CD4-positive, alpha-beta memory T cell (primary cell): ENCODE data around the gene F2RL1. TPM values are rescaled to one million over a fixed set of nuclear protein-coding genes. Genes with fewer than 3 reads are reported as not detected.
"Not testable (repeated sequence)": the region's sequence is repeated elsewhere in the genome, so short reads cannot be mapped to it uniquely, and the experiment has no call there.

Experiments used
- CTCF ChIA-PET: fragments of 350-600 bp; sonication (Branson Sonifier 250); formaldehyde crosslinking; loops from one replicate; lab custom pipeline; 2021; ENCODE audit warnings: inconsistent platforms; ENCODE audit not compliant: partially characterized antibody; lab: Charles Lee
- POLR2A ChIA-PET: fragments of 350-600 bp; sonication (Branson Sonifier 250); formaldehyde crosslinking; loops from one replicate; lab custom pipeline; 2021; ENCODE audit not compliant: partially characterized antibody; lab: Charles Lee
- DNase-seq, 5 donors: peaks; one replicate each; pipeline versions ENCODE4 v3.0.0 to v3.0.0-alpha.2; 2020 to 2022; ENCODE audit warnings: mixed read lengths in 1 of 5
- H3K27ac ChIP-seq: one replicate; pipeline ENCODE4 v1.7.0; 2013; ENCODE audit warnings: low read depth, low read length
- H3K27me3 ChIP-seq: 2 replicates; pipeline ENCODE4 v1.7.0; 2013; ENCODE audit warnings: mild to moderate bottlenecking, low read length, moderate library complexity; ENCODE audit not compliant: insufficient read depth
- H3K36me3 ChIP-seq: 2 replicates; pipeline ENCODE4 v1.7.0; 2013; ENCODE audit warnings: mild to moderate bottlenecking, low read length, moderate library complexity; ENCODE audit not compliant: insufficient read depth
- H3K4me1 ChIP-seq: 2 replicates; pipeline ENCODE4 v1.7.0; 2013; ENCODE audit warnings: mild to moderate bottlenecking, low read length, moderate library complexity; ENCODE audit not compliant: insufficient read depth
- H3K4me3 ChIP-seq, 2 donors: one replicate each; pipeline ENCODE4 v1.7.0; 2013; ENCODE audit warnings: low read length in 2 of 2, mild to moderate bottlenecking in 1 of 2
- H3K9me3 ChIP-seq, 2 donors: one replicate each; pipeline ENCODE4 v1.7.0; 2013; ENCODE audit warnings: low read length in 2 of 2, control low read depth in 1 of 2; ENCODE audit not compliant: control insufficient read depth in 1 of 2
- H3K27ac Mint-ChIP-seq, 7 donors: one replicate each; pipeline ENCODE4 v1.8.0; 2020 to 2021; ENCODE audit warnings: mixed read lengths in 7 of 7, mild to moderate bottlenecking in 6 of 7, inconsistent platforms in 3 of 7, moderate library complexity in 3 of 7
- H3K27me3 Mint-ChIP-seq, 2 donors: one replicate each; pipeline ENCODE4 v1.8.0; 2020 to 2021; ENCODE audit warnings: mixed read lengths in 2 of 2
- H3K36me3 Mint-ChIP-seq, 2 donors: one replicate each; pipeline ENCODE4 v1.8.0; 2020 to 2021; ENCODE audit warnings: mixed read lengths in 2 of 2, inconsistent platforms in 1 of 2, mild to moderate bottlenecking in 1 of 2
- H3K4me1 Mint-ChIP-seq, 4 donors: one replicate each; pipeline ENCODE4 v1.8.0; 2020 to 2021; ENCODE audit warnings: mixed read lengths in 4 of 4, mild to moderate bottlenecking in 1 of 4
- H3K4me3 Mint-ChIP-seq, 8 donors: one replicate each; pipeline ENCODE4 v1.8.0; 2020 to 2021; ENCODE audit warnings: mixed read lengths in 8 of 8, mild to moderate bottlenecking in 7 of 8, moderate library complexity in 6 of 8, inconsistent platforms in 3 of 8
- H3K9me3 Mint-ChIP-seq, 8 donors: one replicate each; pipeline ENCODE4 v1.8.0; 2020 to 2021; ENCODE audit warnings: mixed read lengths in 8 of 8, mild to moderate bottlenecking in 5 of 8, inconsistent platforms in 3 of 8, moderate library complexity in 1 of 8
- intact Hi-C: fragments of 100-400 bp; cut with micrococcal nuclease; formaldehyde crosslinking; loops from one replicate; pipeline ENCODE4 v1.15.1; 2023
- polyA plus RNA-seq, 2 donors: library from polyadenylated mRNA; unstranded; fragments of 300-500 nt; fragmentation: Illumina TruSeq; gene quantifications; one replicate each; pipeline ENCODE4 v1.2.3, GENCODE V29; 2021
- total RNA-seq, 2 experiments: library from RNA; stranded (reverse); gene quantifications; one replicate each; pipeline ENCODE4 v1.2.3, GENCODE V29; 2021

The F2RL1 gene
- total and polyA plus RNA-seq, 4 experiments from 2014 or later = 5.1 to 9.2 (median 6.7) TPM

DNA sequence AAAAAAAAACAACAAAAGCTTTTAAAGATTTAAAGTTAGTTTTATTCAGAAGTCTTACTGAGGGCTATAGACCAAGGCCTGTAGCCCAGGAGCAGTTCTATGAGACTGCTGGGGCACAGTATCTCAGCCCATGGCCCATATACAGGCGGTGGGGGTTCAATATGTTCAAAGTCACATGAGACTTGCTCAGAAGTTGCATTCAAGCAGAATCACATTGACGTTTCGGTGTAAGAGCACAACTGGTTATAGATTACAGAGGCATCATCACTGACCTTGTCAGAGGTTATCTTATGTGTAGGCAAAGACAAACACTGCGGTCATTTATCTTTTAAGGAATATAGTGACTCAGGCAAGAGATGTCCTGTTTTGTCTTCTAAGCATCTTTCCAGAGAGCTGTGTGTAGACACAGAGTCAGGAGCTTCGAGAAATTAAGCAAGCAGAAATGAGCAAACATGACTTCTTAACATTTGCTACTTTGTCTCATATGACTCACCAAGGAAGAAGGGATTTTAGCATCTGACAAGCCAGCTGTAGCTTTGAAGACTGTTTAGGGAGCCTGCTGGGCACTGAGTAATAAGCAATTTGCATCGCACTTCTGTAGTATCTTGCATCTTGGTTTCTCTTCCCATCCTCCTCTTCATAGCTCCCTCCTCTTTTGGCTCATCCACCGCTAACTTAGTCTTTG is 12.9 kb upstream of the F2RL1 start:
- ChIA-PET POLR2A (interaction anchor here (1.2 kb wide), 1 partner anchor 1322 kb away, joined by 4 read pairs; no protein-coding TSS in a partner anchor), CTCF (interaction anchor here (2.0 kb wide), 1 partner anchor 11 kb away, joined by 5 read pairs; no protein-coding TSS in a partner anchor)
- Mint-ChIP-seq H3K36me3 (no peaks in the 10 kb centered on the region), H3K4me1 (no peaks in the 10 kb centered on the region), H3K27ac (no peak overlapping the region), H3K9me3 (no peaks in the 10 kb centered on the region), H3K4me3 (no peak overlapping the region), H3K27me3 (peaks cover 0 to 4% of the 10 kb centered on the region in 2 donors)
- Histone ChIP-seq H3K9me3 (no peaks in the 10 kb centered on the region), H3K4me3 (no peak overlapping the region), H3K36me3 (no peaks in the 10 kb centered on the region), H3K27me3 (no peaks in the 10 kb centered on the region), H3K4me1 (no peaks in the 10 kb centered on the region), H3K27ac (no peak overlapping the region)
- DNase-seq = no peak
- intact Hi-C loops = no loop called here

DNA sequence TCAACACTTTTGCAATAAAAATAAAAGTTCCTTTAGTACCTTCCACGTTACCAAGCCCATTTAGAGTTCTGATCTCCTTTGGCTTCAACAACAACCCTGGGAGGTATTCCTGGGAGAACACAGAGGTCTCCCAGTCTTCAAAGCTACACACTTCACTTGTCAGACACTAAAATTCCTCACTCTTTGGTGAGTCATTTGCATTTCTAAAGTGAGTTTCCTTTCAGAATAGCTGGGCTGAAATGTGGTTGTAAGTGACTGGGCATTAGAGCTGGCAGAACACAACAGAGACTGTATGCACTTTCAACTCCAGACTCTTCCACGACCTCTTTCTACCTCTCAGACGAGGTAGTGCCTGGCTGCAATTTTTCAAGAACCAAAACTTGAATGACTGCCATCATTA is 11.5 kb upstream of the F2RL1 start:
- no peaks in the 10 kb centered on the region for H3K9me3 ChIP-seq
- no peaks in the 10 kb centered on the region for H3K27me3 ChIP-seq
- no peak for DNase-seq
- Mint-ChIP-seq H3K4me3 (no peak overlapping the region), H3K27ac (no peak overlapping the region), H3K4me1 (no peaks in the 10 kb centered on the region), H3K9me3 (no peaks in the 10 kb centered on the region), H3K27me3 (no peaks in the 10 kb centered on the region), H3K36me3 (no peaks in the 10 kb centered on the region)
- intact Hi-C loops = no loop called here
- CTCF ChIA-PET = interaction anchor here (0.8 to 2.0 kb wide), 2 partner anchors 10 to 192 kb away, joined by 3 to 5 read pairs; no protein-coding TSS in a partner anchor
- H3K4me1 ChIP-seq = no peaks in the 10 kb centered on the region
- H3K4me3 ChIP-seq = no peak overlapping the region
- POLR2A ChIA-PET = interaction anchor here (0.9 kb wide), 1 partner anchor 49 kb away, joined by 3 read pairs; no protein-coding TSS in a partner anchor
- no peak overlapping the region for H3K27ac ChIP-seq
- no peaks in the 10 kb centered on the region for H3K36me3 ChIP-seq

DNA sequence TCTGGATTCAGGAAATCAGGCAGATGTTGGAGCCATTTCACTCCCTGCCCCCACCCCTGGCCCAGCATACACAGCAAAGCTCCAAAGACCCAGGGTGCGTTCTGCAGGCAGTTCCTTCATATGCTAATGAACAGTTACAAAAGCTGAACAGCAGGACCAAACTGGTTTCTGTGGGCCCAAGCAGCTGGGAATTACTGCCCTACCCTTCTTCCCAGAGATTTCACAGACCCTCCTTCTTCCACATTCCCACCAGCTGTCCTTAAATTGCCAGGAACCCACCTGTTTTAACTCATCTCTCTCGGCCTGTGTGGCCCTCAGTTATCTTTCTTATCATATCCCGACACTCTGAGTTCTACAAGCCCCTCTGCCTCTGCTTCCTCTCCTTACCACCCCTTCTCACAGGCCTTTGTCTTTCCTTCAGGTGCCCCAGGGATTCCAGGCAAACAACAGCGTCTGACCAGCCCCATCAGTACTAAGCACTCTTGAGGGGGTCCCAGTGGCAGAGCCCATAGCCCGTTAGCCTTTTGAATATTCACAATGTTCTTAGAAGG is 10.6 kb upstream of the F2RL1 start:
- POLR2A ChIA-PET = no interaction called here
- H3K27me3 ChIP-seq = no peaks in the 10 kb centered on the region
- CTCF ChIA-PET = no interaction called here

DNA sequence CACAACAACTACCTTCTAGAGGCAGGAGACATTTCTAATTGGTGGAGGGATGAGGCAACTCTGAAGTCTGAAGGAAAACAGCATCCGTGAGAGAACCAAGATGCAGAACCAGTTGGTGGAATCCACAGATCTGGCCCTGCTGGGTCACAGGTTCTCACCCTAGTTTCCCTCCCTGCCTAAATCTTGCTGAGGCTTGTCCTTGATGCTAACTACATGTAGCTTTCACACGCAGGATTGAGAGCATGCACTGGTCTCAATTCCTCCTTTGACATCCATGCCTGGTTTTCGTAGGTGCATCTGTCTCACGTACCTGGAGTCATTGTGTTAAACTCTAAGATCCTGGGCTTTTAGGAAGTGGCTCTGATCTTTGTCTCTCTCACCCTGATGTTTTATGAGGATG is 9.7 kb upstream of the F2RL1 start:
- intact Hi-C loops = no loop called here
- ChIA-PET CTCF (no interaction called here), POLR2A (no interaction called here)
- no peaks in the 10 kb centered on the region for H3K27me3 ChIP-seq
- Mint-ChIP-seq H3K27me3 (no peaks in the 10 kb centered on the region), H3K4me3 (no peak overlapping the region), H3K4me1 (peaks cover 0 to under 1% (median 0%) of the 10 kb centered on the region in 4 donors), H3K36me3 (no peaks in the 10 kb centered on the region), H3K9me3 (no peaks in the 10 kb centered on the region), H3K27ac (no peak overlapping the region)
- H3K9me3 ChIP-seq = no peaks in the 10 kb centered on the region
- no peak overlapping the region for H3K27ac ChIP-seq
- no peaks in the 10 kb centered on the region for H3K36me3 ChIP-seq
- DNase-seq = no peak
- no peak overlapping the region for H3K4me3 ChIP-seq
- no peaks in the 10 kb centered on the region for H3K4me1 ChIP-seq

More for the DNA sequence above, 10.6 kb upstream of the F2RL1 start:
- no peak for DNase-seq
- no peak overlapping the region for H3K27ac Mint-ChIP-seq
- H3K4me1 Mint-ChIP-seq = no peaks in the 10 kb centered on the region
- no peaks in the 10 kb centered on the region for H3K9me3 Mint-ChIP-seq
- Histone ChIP-seq H3K4me1 (no peaks in the 10 kb centered on the region), H3K27ac (no peak overlapping the region), H3K9me3 (no peaks in the 10 kb centered on the region), H3K36me3 (no peaks in the 10 kb centered on the region), H3K4me3 (no peak overlapping the region)
- no peak overlapping the region for H3K4me3 Mint-ChIP-seq
- no peaks in the 10 kb centered on the region for H3K36me3 Mint-ChIP-seq
- intact Hi-C loops = no loop called here
- H3K27me3 Mint-ChIP-seq = no peaks in the 10 kb centered on the region

DNA sequence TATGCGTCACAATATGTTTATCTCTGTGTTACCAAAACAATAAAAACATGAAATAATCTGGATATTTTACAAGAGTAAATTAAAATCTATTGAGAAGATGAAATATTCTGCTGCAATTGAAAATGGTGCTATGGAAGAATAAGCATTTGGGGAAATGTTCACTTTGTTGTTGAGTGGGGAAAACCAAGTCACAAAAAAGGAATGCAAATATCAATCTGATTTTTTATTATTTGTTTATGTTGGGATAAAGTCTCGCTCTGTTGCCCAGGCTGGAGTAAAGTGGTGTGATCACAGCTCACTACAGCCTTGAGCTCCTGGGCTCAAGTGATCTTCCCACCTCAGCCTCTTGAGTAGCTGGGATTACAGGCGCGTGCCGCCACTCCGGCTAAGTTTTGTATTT is 8.6 kb upstream of the F2RL1 start:
- ChIA-PET POLR2A (no interaction called here), CTCF (no interaction called here)
- H3K36me3 ChIP-seq = no peaks in the 10 kb centered on the region
- intact Hi-C loops = no loop called here
- no peak for DNase-seq
- Mint-ChIP-seq H3K4me1 (peaks cover 0 to 2% (median 0%) of the 10 kb centered on the region in 4 donors), H3K9me3 (no peaks in the 10 kb centered on the region), H3K36me3 (no peaks in the 10 kb centered on the region), H3K4me3 (no peak overlapping the region), H3K27me3 (no peaks in the 10 kb centered on the region), H3K27ac (no peak overlapping the region)
- no peaks in the 10 kb centered on the region for H3K4me1 ChIP-seq
- no peak overlapping the region for H3K4me3 ChIP-seq
- no peaks in the 10 kb centered on the region for H3K27me3 ChIP-seq
- H3K9me3 ChIP-seq = no peaks in the 10 kb centered on the region
- H3K27ac ChIP-seq = no peak overlapping the region

DNA sequence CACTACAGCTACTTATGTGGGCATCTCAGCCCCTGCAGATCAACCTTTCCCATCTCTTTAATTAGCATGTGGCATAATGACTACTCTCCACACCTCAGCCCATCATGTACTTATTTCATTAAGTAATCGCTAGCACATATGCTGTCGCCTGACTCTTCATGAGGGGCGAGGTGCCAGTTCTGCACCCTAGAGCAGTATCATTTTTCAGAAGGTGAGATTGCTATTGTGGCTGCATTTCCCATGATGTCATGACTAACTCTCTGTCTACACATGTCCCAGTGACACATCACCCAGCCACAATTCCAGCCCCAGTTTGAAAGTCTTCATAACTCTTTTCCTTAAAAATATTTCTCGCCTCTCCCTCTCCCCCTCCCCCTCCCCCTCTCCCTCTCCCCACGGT is 7.6 kb upstream of the F2RL1 start:
- Mint-ChIP-seq H3K9me3 (no peaks in the 10 kb centered on the region), H3K27me3 (no peaks in the 10 kb centered on the region), H3K4me3 (no peak overlapping the region), H3K27ac (no peak overlapping the region), H3K36me3 (no peaks in the 10 kb centered on the region), H3K4me1 (peaks cover 0 to 2% (median 0%) of the 10 kb centered on the region in 4 donors)
- Histone ChIP-seq H3K9me3 (no peaks in the 10 kb centered on the region), H3K36me3 (no peaks in the 10 kb centered on the region), H3K4me1 (no peaks in the 10 kb centered on the region), H3K27me3 (no peaks in the 10 kb centered on the region), H3K4me3 (no peak overlapping the region), H3K27ac (no peak overlapping the region)
- intact Hi-C loops = no loop called here
- POLR2A ChIA-PET = no interaction called here
- DNase-seq = no peak
- CTCF ChIA-PET = no interaction called here

DNA sequence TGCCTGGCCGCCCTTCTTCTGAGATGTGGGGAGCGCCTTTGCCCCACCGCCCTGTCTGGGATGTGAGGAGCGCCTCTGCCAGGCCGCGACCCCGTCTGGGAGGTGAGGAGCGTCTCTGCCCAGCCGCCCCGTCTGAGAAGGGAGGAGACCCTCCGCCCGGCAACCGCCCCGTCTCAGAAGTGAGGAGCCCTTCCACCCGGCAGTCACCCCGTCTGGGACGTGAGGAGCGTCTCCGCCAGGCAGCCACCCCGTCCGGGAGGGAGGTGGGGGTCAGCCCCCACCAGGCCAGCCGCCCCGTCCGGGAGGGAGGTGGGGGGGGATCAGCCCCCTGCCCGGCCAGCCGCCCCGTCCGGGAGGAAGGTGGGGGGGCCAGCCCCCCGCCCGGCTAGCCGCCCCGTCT is 6.6 kb upstream of the F2RL1 start:
- H3K4me1 Mint-ChIP-seq, H3K4me3 ChIP-seq, H3K27ac ChIP-seq, H3K4me3 Mint-ChIP-seq, H3K4me1 ChIP-seq, H3K9me3 Mint-ChIP-seq, H3K36me3 ChIP-seq, H3K36me3 Mint-ChIP-seq, H3K27ac Mint-ChIP-seq, CTCF ChIA-PET, POLR2A ChIA-PET, intact Hi-C loops, H3K9me3 ChIP-seq, H3K27me3 ChIP-seq, DNase-seq, H3K27me3 Mint-ChIP-seq: not testable (repeated sequence)
